H4 (cell line): ENCODE results near the gene SRSF5. TPM values are rescaled to one million over a fixed set of nuclear protein-coding genes. Genes with fewer than 3 reads are reported as not detected.

Experiments used
- DNase-seq: peaks from one replicate; pipeline ENCODE4 v3.0.0-alpha.2; 2015; ENCODE audit warnings: low spot score
- total RNA-seq: library from RNA; depleted of rRNA; stranded (reverse); fragments of >200 nt; shearing (Covaris generic); gene quantifications from 2 replicates; pipeline ENCODE4 v1.2.3, GENCODE V29; 2014

SRSF5 gene
- total RNA-seq, 1 experiment from 2014 or later = 86.9 TPM

- no peak for DNase-seq
Observed at GRCh38 chr14:69770559-69770958, 3.6 kb downstream of the SRSF5 start.

GRCh38 chr14:69771136-69771535, 4.2 kb downstream of the SRSF5 start:
- DNase-seq = no peak

GRCh38 chr14:69772082-69773017, 5.4 kb downstream of the SRSF5 start:
- no peak for DNase-seq

GRCh38 chr14:69773571-69774276, 6.8 kb downstream of the SRSF5 start:
- no peak for DNase-seq

- no peak for DNase-seq
Observed at GRCh38 chr14:69775012-69775411, 8.1 kb downstream of the SRSF5 start.

GRCh38 chr14:69776875-69777453, 10.0 kb downstream of the SRSF5 start:
- DNase-seq = no peak

- no peak for DNase-seq
Observed at GRCh38 chr14:69779088-69779487, 12.1 kb downstream of the SRSF5 start.

GRCh38 chr14:69780092-69780491, 13.2 kb downstream of the SRSF5 start:
- DNase-seq = no peak

GRCh38 chr14:69780952-69781351, 14.0 kb downstream of the SRSF5 start:
- DNase-seq = no peak

- no peak for DNase-seq
Observed at GRCh38 chr14:69784942-69785341, 18.0 kb downstream of the SRSF5 start.

- DNase-seq = no peak
Observed at GRCh38 chr14:69786603-69787002, 19.7 kb downstream of the SRSF5 start.

GRCh38 chr14:69789118-69789640, 22.2 kb downstream of the SRSF5 start:
- no peak for DNase-seq

- DNase-seq = no peak
Observed at GRCh38 chr14:69792887-69793421, 26.0 kb downstream of the SRSF5 start.

- no peak for DNase-seq
Observed at GRCh38 chr14:69794791-69795190, 27.8 kb downstream of the SRSF5 start.

- DNase-seq = no peak
Observed at GRCh38 chr14:69795691-69796090, 28.7 kb downstream of the SRSF5 start.

GRCh38 chr14:69796797-69797500, 30.0 kb downstream of the SRSF5 start, which contains the start of gene SLC10A1:
TSS of gene SLC10A1 (minus strand) at chr14:69797241. CDS start at chr14:69797155, 86 bp downstream.
- DNase-seq = no peak

- no peak for DNase-seq
Observed at GRCh38 chr14:69797573-69798338, 30.8 kb downstream of the SRSF5 start.

GRCh38 chr14:69798339-69798735, 31.4 kb downstream of the SRSF5 start:
- DNase-seq = no peak

- no peak for DNase-seq
Observed at GRCh38 chr14:69803753-69804152, 36.8 kb downstream of the SRSF5 start.

- no peak for DNase-seq
Observed at GRCh38 chr14:69804902-69805301, 38.0 kb downstream of the SRSF5 start.

- no peak for DNase-seq
Observed at GRCh38 chr14:69807192-69807591, 40.2 kb downstream of the SRSF5 start.
